Measurements from ENCODE around the gene HS3ST5. TPM values are rescaled to one million over a fixed set of nuclear protein-coding genes. Genes with fewer than 3 reads are reported as not detected.

The HS3ST5 gene
- total RNA-seq, 1 donor: not detected

- no peak for DNase-seq (ENCODE audit: low read depth in 2 of 3, low spot score in 2 of 3)
Observed at GRCh38 chr6:114008331-114008730, 334.5 kb downstream of the HS3ST5 start.

- no peak for DNase-seq (ENCODE audit: low read depth in 2 of 3, low spot score in 2 of 3)
Observed at GRCh38 chr6:114007516-114007915, 335.3 kb downstream of the HS3ST5 start.

Small RNA genes within 50 kb of the gene (small RNA-seq; reads per million reads assigned to genes)
- not detected for gene RNA5SP213

All from hematopoietic multipotent progenitor cell (in vitro differentiated cells).